Measurements from ENCODE around the gene TAF11L12. TPM values are rescaled to one million over a fixed set of nuclear protein-coding genes. Genes with fewer than 3 reads are reported as not detected.
"Not testable (repeated sequence)": the region's sequence is repeated elsewhere in the genome, so short reads cannot be mapped to it uniquely, and the experiment has no call there.

The TAF11L12 gene
- total RNA-seq, 2 experiments from 2014 or later = not detected

GRCh38 chr5:17649232-17649631, 39.0 kb downstream of the TAF11L12 start:
- peaks cover 16% of the 10 kb centered on the region for H3K9me3 Mint-ChIP-seq
- H3K27me3 Mint-ChIP-seq; POLR2A ChIA-PET; H3K4me1 Mint-ChIP-seq; CTCF ChIA-PET; H3K4me3 Mint-ChIP-seq; DNase-seq; H3K27ac Mint-ChIP-seq; H3K36me3 Mint-ChIP-seq (ENCODE audit: low read depth): not testable (repeated sequence)

- H3K4me3 Mint-ChIP-seq; H3K27me3 Mint-ChIP-seq; DNase-seq; POLR2A ChIA-PET; H3K4me1 Mint-ChIP-seq; H3K36me3 Mint-ChIP-seq (ENCODE audit: low read depth); H3K27ac Mint-ChIP-seq: not testable (repeated sequence)
- CTCF ChIA-PET = interaction anchor here (0.6 kb wide), 1 partner anchor 1112 kb away, joined by 3 read pairs; no protein-coding TSS in a partner anchor
- H3K9me3 Mint-ChIP-seq = peaks cover 12% of the 10 kb centered on the region
Observed at GRCh38 chr5:17655201-17655759, 45.1 kb downstream of the TAF11L12 start.

GRCh38 chr5:17655921-17656320, 45.7 kb downstream of the TAF11L12 start:
- H3K27me3 Mint-ChIP-seq = no peaks in the 10 kb centered on the region
- ChIA-PET CTCF (no interaction called here), POLR2A (no interaction called here)
- H3K36me3 Mint-ChIP-seq (ENCODE audit: low read depth) = no peaks in the 10 kb centered on the region
- no peaks in the 10 kb centered on the region for H3K4me1 Mint-ChIP-seq
- H3K4me3 Mint-ChIP-seq = no peak overlapping the region
- peaks cover 12% of the 10 kb centered on the region for H3K9me3 Mint-ChIP-seq
- no peak for DNase-seq
- H3K27ac Mint-ChIP-seq = no peak overlapping the region

Other genes starting within 250 kb of the TAF11L12 start
- gene TAF11L2, start 112.2 kb upstream of the TAF11L12 start, total RNA-seq = not detected
- not detected for gene TAF11L3, start 92.0 kb upstream of the TAF11L12 start, total RNA-seq
- not detected for gene TAF11L4, start 88.6 kb upstream of the TAF11L12 start, total RNA-seq
- not detected for gene TAF11L5, start 85.2 kb upstream of the TAF11L12 start, total RNA-seq
- not detected for gene TAF11L6, start 81.7 kb upstream of the TAF11L12 start, total RNA-seq
- gene TAF11L7, start 24.6 kb upstream of the TAF11L12 start, total RNA-seq = not detected
- not detected for gene TAF11L8, start 19.4 kb upstream of the TAF11L12 start, total RNA-seq
- gene TAF11L9, start 16.0 kb upstream of the TAF11L12 start, total RNA-seq = not detected
- not detected for gene TAF11L10, start 12.6 kb upstream of the TAF11L12 start, total RNA-seq
- gene TAF11L11, start 6.2 kb upstream of the TAF11L12 start, total RNA-seq = not detected
- not detected for gene TAF11L13, start 21.7 kb downstream of the TAF11L12 start, total RNA-seq
- gene TAF11L14, start 24.1 kb downstream of the TAF11L12 start, total RNA-seq = not detected

All from activated CD4-positive, alpha-beta T cell treated with anti-CD3 and anti-CD28 coated beads, Interleukin-2, amount 10 ng/mL, durations not matched to agents 7 days and 5 days (primary cell).